HG03064 (cell line): ENCODE data around the gene SETD2.

Experiments
- ATAC-seq: cut with Tn5 transposase; IDR thresholded peaks from one replicate; pipeline ENCODE4 v1.9.1; 2021; ENCODE audit warnings: low read depth; ENCODE audit not compliant: unreplicated experiment

Gene SETD2

DNA sequence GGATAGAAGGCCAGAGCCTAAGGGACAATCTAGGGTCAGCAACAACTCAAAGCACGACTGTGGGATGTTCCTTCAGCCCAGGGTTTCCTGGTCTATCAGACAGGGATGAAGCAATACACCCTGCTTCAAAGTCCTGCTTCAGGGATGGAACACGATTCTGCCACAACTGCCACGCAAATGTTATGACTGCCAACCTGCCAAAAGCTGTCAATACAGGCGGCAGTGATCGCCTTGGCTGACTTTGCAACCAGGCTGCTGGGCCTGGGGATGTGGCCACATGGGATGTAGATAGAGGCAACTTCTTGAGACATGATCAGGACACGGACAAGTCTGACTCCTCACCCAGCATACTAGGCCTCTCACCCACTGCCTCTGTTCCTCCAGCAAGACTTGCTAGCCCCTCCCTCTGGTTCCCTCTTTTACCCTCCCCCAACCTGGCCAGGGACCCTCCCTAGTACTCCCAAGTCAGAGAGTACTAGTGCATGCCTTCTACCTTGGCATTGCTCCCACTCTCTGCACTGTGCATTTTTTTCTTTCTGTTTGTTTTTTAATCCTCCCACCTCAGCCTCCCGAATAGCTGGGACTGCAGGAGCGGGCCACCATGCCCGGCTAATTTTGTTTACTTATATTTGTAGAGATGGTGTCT is 195.0 kb downstream of the SETD2 start:
- no peak for ATAC-seq

DNA sequence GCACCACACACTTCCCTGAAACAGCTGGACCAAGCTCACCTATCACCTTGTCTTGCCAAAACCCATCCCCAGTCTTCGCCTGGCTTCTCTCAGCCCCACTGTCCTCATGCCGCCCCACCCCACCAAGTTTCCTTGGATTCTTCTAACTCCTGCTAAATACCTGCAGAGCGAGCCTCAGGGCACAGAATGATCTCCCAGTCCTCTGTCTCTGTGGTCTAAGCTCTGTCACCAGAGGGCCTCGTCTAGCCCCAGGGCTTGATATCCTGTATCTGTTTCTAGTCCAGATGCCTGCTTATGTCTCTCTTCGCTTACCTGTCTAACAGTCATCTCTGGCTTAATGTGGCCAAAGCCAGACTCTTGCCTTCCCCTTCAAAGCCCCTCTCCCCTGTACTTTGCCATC is 197.1 kb downstream of the SETD2 start:
- no peak for ATAC-seq
